Neural progenitor cell (in vitro differentiated cells): ENCODE measurements around the gene MRPS27. TPM values are rescaled to one million over a fixed set of nuclear protein-coding genes. Genes with fewer than 3 reads are reported as not detected.

ENCODE experiments used
- DNase-seq: peaks from one replicate; pipeline ENCODE4 v3.0.0-alpha.2; 2016; ENCODE audit warnings: low spot score
- H2AFZ ChIP-seq: fragments of 200-600 bp; sonication (generic); replicated peaks from 2 replicates; pipeline ENCODE4 v1.6.1; 2016; ENCODE audit warnings: antibody characterized with exemption
- H3F3A ChIP-seq: fragments of 200-600 bp; sonication (generic); 2 replicates; pipeline ENCODE4 v1.6.1; 2016; ENCODE audit warnings: antibody characterized with exemption, low read depth
- H3K27ac ChIP-seq: fragments of 200-600 bp; sonication (generic); 2 replicates; pipeline ENCODE4 v1.5.1; 2016; ENCODE audit warnings: mild to moderate bottlenecking
- H3K27me3 ChIP-seq: fragments of 200-600 bp; sonication (generic); 2 replicates; pipeline ENCODE4 v1.6.1; 2016; ENCODE audit warnings: mild to moderate bottlenecking, moderate library complexity
- H3K36me3 ChIP-seq: fragments of 200-600 bp; sonication (generic); 2 replicates; pipeline ENCODE4 v1.5.1; 2016
- H3K4me1 ChIP-seq: fragments of 200-600 bp; sonication (generic); 2 replicates; pipeline ENCODE4 v1.6.1; 2016; ENCODE audit warnings: mixed run types
- H3K4me2 ChIP-seq: fragments of 200-600 bp; sonication (generic); 2 replicates; pipeline ENCODE4 v1.6.1; 2016
- H3K4me3 ChIP-seq: fragments of 200-600 bp; sonication (generic); 2 replicates; pipeline ENCODE4 v1.5.1; 2016
- H3K79me2 ChIP-seq: fragments of 200-600 bp; sonication (generic); 2 replicates; pipeline ENCODE4 v1.6.1; 2016; ENCODE audit warnings: low read depth
- H3K9ac ChIP-seq: fragments of 200-600 bp; sonication (generic); 2 replicates; pipeline ENCODE4 v1.6.1; 2016
- H3K9me3 ChIP-seq: fragments of 200-600 bp; sonication (generic); 2 replicates; pipeline ENCODE4 v1.5.1; 2016; ENCODE audit warnings: low read depth
- H4K20me1 ChIP-seq: fragments of 200-600 bp; sonication (generic); 2 replicates; pipeline ENCODE4 v1.6.1; 2016; ENCODE audit warnings: low read depth
- H3K27ac Mint-ChIP-seq: 3 replicates; pipeline ENCODE4 v1.8.0; 2021; ENCODE audit warnings: mixed read lengths
- H3K27me3 Mint-ChIP-seq: 2 replicates; pipeline ENCODE4 v1.8.0; 2022; ENCODE audit warnings: low read depth, mild to moderate bottlenecking, inconsistent platforms, moderate library complexity, mixed read lengths; ENCODE audit not compliant: insufficient read depth
- H3K36me3 Mint-ChIP-seq: 3 replicates; pipeline ENCODE4 v1.8.0; 2021; ENCODE audit warnings: mixed read lengths
- H3K4me1 Mint-ChIP-seq: 3 replicates; pipeline ENCODE4 v1.8.0; 2021; ENCODE audit warnings: mixed read lengths
- H3K4me3 Mint-ChIP-seq: 3 replicates; pipeline ENCODE4 v1.8.0; 2021; ENCODE audit warnings: mild to moderate bottlenecking, moderate library complexity, mixed read lengths
- H3K9me3 Mint-ChIP-seq: 3 replicates; pipeline ENCODE4 v1.8.0; 2020; ENCODE audit warnings: mixed read lengths
- EZH2 ChIP-seq: fragments of 200-600 bp; sonication (generic); IDR thresholded peaks from 2 replicates; pipeline ENCODE4 v1.6.1; 2017; ENCODE audit warnings: antibody characterized with exemption, mild to moderate bottlenecking, moderate library complexity
- EZH2phosphoT487 ChIP-seq: fragments of 200-600 bp; sonication (generic); IDR thresholded peaks from 2 replicates; pipeline ENCODE4 v1.6.1; 2017; ENCODE audit warnings: antibody characterized with exemption
- total RNA-seq: library from RNA; depleted of rRNA; stranded (reverse); fragments of >200 nt; gene quantifications from 2 replicates; pipeline ENCODE4 v1.2.3, GENCODE V29; 2015; ENCODE audit warnings: low replicate concordance
- TF ChIP-seq, protein P1 (sequence below): fragments of 200-600 bp; sonication (generic); IDR thresholded peaks from 2 replicates; pipeline ENCODE4 v1.5.1; 2017; ENCODE audit warnings: antibody characterized with exemption, mild to moderate bottlenecking

MRPS27 gene
- total RNA-seq, 1 donor from 2014 or later: 154 TPM

GRCh38 chr5:72182686-72183085, 137.4 kb downstream of the MRPS27 start:
- H4K20me1 ChIP-seq: peaks cover 43% of the 10 kb centered on the region
- peaks cover 54% of the 10 kb centered on the region for H3F3A ChIP-seq
- no peak overlapping the region for H3K9ac ChIP-seq
- H3K27me3 Mint-ChIP-seq: peaks cover 3% of the 10 kb centered on the region
- H3K79me2 ChIP-seq: peaks cover 68% of the 10 kb centered on the region
- peak overlapping the region; percentile 2 for H3K4me3 ChIP-seq
- H3K4me3 Mint-ChIP-seq: peak overlapping the region; percentile 76
- H3K36me3 ChIP-seq: no peaks in the 10 kb centered on the region
- H3K27ac Mint-ChIP-seq: peak overlapping the region; percentile 98
- H2AFZ ChIP-seq: no peak overlapping the region
- no peak for DNase-seq
- peaks cover 52% of the 10 kb centered on the region for H3K36me3 Mint-ChIP-seq
- peaks cover 60% of the 10 kb centered on the region for H3K4me1 ChIP-seq
- no peaks in the 10 kb centered on the region for H3K27me3 ChIP-seq
- peaks cover 89% of the 10 kb centered on the region for H3K4me1 Mint-ChIP-seq
- peak overlapping the region; percentile 95 for H3K27ac ChIP-seq
- no peaks in the 10 kb centered on the region for H3K9me3 Mint-ChIP-seq
- H3K4me2 ChIP-seq: peak overlapping the region; percentile 74
- TF ChIP-seq, protein P1, sequence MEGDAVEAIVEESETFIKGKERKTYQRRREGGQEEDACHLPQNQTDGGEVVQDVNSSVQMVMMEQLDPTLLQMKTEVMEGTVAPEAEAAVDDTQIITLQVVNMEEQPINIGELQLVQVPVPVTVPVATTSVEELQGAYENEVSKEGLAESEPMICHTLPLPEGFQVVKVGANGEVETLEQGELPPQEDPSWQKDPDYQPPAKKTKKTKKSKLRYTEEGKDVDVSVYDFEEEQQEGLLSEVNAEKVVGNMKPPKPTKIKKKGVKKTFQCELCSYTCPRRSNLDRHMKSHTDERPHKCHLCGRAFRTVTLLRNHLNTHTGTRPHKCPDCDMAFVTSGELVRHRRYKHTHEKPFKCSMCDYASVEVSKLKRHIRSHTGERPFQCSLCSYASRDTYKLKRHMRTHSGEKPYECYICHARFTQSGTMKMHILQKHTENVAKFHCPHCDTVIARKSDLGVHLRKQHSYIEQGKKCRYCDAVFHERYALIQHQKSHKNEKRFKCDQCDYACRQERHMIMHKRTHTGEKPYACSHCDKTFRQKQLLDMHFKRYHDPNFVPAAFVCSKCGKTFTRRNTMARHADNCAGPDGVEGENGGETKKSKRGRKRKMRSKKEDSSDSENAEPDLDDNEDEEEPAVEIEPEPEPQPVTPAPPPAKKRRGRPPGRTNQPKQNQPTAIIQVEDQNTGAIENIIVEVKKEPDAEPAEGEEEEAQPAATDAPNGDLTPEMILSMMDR: no peak
- no peak for TF ChIP-seq EZH2phosphoT487
- TF ChIP-seq EZH2: no peak
- no peaks in the 10 kb centered on the region for H3K9me3 ChIP-seq

- Mint-ChIP-seq H3K4me1 (peaks cover 94% of the 10 kb centered on the region), H3K4me3 (peak overlapping the region; percentile 21), H3K27ac (peak overlapping the region; percentile 46), H3K36me3 (peaks cover 40% of the 10 kb centered on the region), H3K27me3 (peaks cover 3% of the 10 kb centered on the region), H3K9me3 (no peaks in the 10 kb centered on the region)
- H3K79me2 ChIP-seq: peaks cover 80% of the 10 kb centered on the region
- H3K4me2 ChIP-seq: peak overlapping the region; percentile 77
- peaks cover 51% of the 10 kb centered on the region for H4K20me1 ChIP-seq
- H3K27ac ChIP-seq: peak overlapping the region; percentile 99
- H3F3A ChIP-seq: peaks cover 70% of the 10 kb centered on the region
- no peak overlapping the region for H2AFZ ChIP-seq
- H3K9ac ChIP-seq: no peak overlapping the region
- no peak for TF ChIP-seq EZH2
- no peak for TF ChIP-seq EZH2phosphoT487
- TF ChIP-seq, protein P1: no peak
- peaks cover 70% of the 10 kb centered on the region for H3K4me1 ChIP-seq
- no peaks in the 10 kb centered on the region for H3K36me3 ChIP-seq
- no peaks in the 10 kb centered on the region for H3K27me3 ChIP-seq
- no peak for DNase-seq
- H3K4me3 ChIP-seq: no peak overlapping the region
- no peaks in the 10 kb centered on the region for H3K9me3 ChIP-seq
These were observed 139.1 kb downstream of the MRPS27 start for GRCh38 chr5:72180925-72181324.

DNA sequence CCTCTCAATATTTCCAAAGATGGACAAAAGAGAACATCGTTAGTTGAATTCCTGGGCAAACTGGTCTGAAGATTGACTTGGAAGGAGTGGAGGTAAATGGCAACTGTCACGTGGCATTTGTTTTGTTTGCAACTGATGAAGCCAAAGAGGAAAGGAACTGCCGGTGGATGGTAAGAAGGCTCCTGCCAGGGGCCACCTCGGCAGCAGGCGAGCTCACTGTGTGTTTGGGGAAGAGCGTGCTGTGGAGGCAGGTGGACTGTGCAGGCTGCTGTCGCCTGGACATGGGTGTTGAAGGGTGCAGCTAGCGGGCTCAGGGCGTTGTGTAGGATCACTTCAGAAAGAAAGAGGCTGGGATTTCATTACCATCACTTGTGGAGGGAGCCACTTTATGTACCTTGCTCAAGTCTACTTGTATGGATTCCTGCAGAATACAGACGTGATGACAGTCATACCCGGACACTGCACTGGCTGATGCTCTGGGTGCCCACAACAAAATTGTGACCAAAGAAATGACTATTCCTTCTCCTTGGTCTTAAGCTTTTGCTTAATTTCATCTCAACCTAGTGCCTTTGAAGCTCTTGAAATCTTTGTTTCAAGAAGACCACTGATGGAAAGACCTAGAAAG, 140.1 kb downstream of the MRPS27 start:
- peak overlapping the region; percentile 71 for H3K27ac Mint-ChIP-seq
- H3K27ac ChIP-seq: peak overlapping the region; percentile 99
- peaks cover 51% of the 10 kb centered on the region for H4K20me1 ChIP-seq
- H3K27me3 Mint-ChIP-seq: peaks cover 3% of the 10 kb centered on the region
- no peaks in the 10 kb centered on the region for H3K9me3 ChIP-seq
- peaks cover 79% of the 10 kb centered on the region for H3K79me2 ChIP-seq
- no peaks in the 10 kb centered on the region for H3K36me3 ChIP-seq
- no peaks in the 10 kb centered on the region for H3K27me3 ChIP-seq
- no peak overlapping the region for H3K9ac ChIP-seq
- H2AFZ ChIP-seq: no peak overlapping the region
- peak overlapping the region; percentile 44 for H3K4me3 Mint-ChIP-seq
- H3K4me1 Mint-ChIP-seq: peaks cover 92% of the 10 kb centered on the region
- peaks cover 70% of the 10 kb centered on the region for H3K4me1 ChIP-seq
- H3K36me3 Mint-ChIP-seq: peaks cover 38% of the 10 kb centered on the region
- peak overlapping the region; percentile 77 for H3K4me2 ChIP-seq
- TF ChIP-seq EZH2 (no peak), EZH2phosphoT487 (no peak)
- TF ChIP-seq, protein P1: no peak
- H3K9me3 Mint-ChIP-seq: no peaks in the 10 kb centered on the region
- no peak for DNase-seq
- H3K4me3 ChIP-seq: peak overlapping the region; percentile 34
- peaks cover 70% of the 10 kb centered on the region for H3F3A ChIP-seq
